Endothelial cell of umbilical vein (primary cell): ENCODE results near the gene SPDYE16. TPM values are rescaled to one million over a fixed set of nuclear protein-coding genes. Genes with fewer than 3 reads are reported as not detected.
"Not testable (repeated sequence)": the region's sequence is repeated elsewhere in the genome, so short reads cannot be mapped to it uniquely, and the experiment has no call there.

Experiments used
- BruUV-seq: library from RNA; stranded (reverse); fragments of 400-500 nt; replicated peaks from 2 replicates; lab custom pipeline; 2021; lab: Mats Ljungman, UMichigan
- CTCF ChIA-PET: fragments of 300-600, 350-600 bp; sonication (Branson Sonifier 250); formaldehyde crosslinking; loops from one replicate; lab custom pipeline; 2021; ENCODE audit warnings: antibody characterized with exemption, inconsistent platforms; lab: Charles Lee
- POLR2A ChIA-PET: fragments of 300-600, 350-600 bp; sonication (Branson Sonifier 250); formaldehyde crosslinking; loops from one replicate; lab custom pipeline; 2021; ENCODE audit warnings: antibody characterized with exemption, inconsistent platforms; lab: Charles Lee
- DNase-seq: peaks from one replicate; pipeline ENCODE4 v3.0.0-alpha.2; 2011; ENCODE audit warnings: low read depth, low spot score
- FAIRE-seq: peaks from 2 replicates; lab custom pipeline; 2011; peaks lifted over from hg19 to GRCh38; lab: Jason Lieb, UNC
- H2AFZ ChIP-seq: 2 replicates; pipeline ENCODE4 v1.6.0; 2012; ENCODE audit warnings: low read depth, low read length, control low read depth, inconsistent platforms
- H3K27ac ChIP-seq: 2 replicates; pipeline ENCODE4 v1.5.1; 2011; ENCODE audit warnings: low read depth, mild to moderate bottlenecking, control low read depth, low read length, moderate library complexity; ENCODE audit not compliant: insufficient read depth
- H3K27me3 ChIP-seq, 2 experiments: 2 replicates each; pipeline versions ENCODE4 v1.6.0 to v1.6.1; 2011; ENCODE audit warnings: low read length in 2 of 2, mixed read lengths in 1 of 2; ENCODE audit not compliant: control insufficient read depth in 2 of 2, insufficient read depth in 2 of 2
- H3K36me3 ChIP-seq, 2 experiments: 2 replicates in 1 of 2; 3 replicates in 1 of 2; pipeline ENCODE4 v1.5.1; 2011; ENCODE audit warnings: low read length in 2 of 2, mild to moderate bottlenecking in 1 of 2, moderate library complexity in 1 of 2; ENCODE audit not compliant: control insufficient read depth in 2 of 2, insufficient read depth in 2 of 2; ENCODE audit errors: extremely low read depth in 1 of 2
- H3K4me1 ChIP-seq: 3 replicates; pipeline ENCODE4 v1.5.1; 2011; ENCODE audit warnings: mild to moderate bottlenecking, low read length; ENCODE audit not compliant: control insufficient read depth, insufficient read depth; ENCODE audit errors: extremely low read depth
- H3K4me2 ChIP-seq: 2 replicates; pipeline ENCODE4 v1.6.1; 2011; ENCODE audit warnings: low read length, control low read depth, mixed read lengths; ENCODE audit not compliant: insufficient read depth
- H3K4me3 ChIP-seq, 3 experiments: fragments of 200-600 bp in 1 of 3; sonication (generic), shearing (Covaris generic) in 1 of 3; replicated peaks in 1 of 3; 2 replicates each; pipeline ENCODE4 v1.5.1; 2011 to 2016; ENCODE audit warnings: control low read depth in 3 of 3, low read length in 3 of 3, mild to moderate bottlenecking in 2 of 3, inconsistent platforms in 1 of 3, low read depth in 1 of 3, moderate library complexity in 1 of 3; ENCODE audit not compliant: insufficient read depth in 1 of 3
- H3K79me2 ChIP-seq: 2 replicates; pipeline ENCODE4 v1.6.0; 2012; ENCODE audit warnings: low read length, inconsistent platforms; ENCODE audit not compliant: control insufficient read depth, insufficient read depth
- H3K9ac ChIP-seq: replicated peaks from 2 replicates; pipeline ENCODE3; 2011; ENCODE audit warnings: low read length, control low read depth; ENCODE audit not compliant: insufficient read depth; ENCODE audit errors: extremely low read depth
- H3K9me1 ChIP-seq: replicated peaks from 3 replicates; pipeline ENCODE4 v1.6.0; 2011; ENCODE audit warnings: mild to moderate bottlenecking, low read length; ENCODE audit not compliant: control insufficient read depth, insufficient read depth; ENCODE audit errors: extremely low read depth
- H3K9me3 ChIP-seq: replicated peaks from 2 replicates; pipeline ENCODE4 v1.5.1; 2012; ENCODE audit warnings: low read length, inconsistent platforms; ENCODE audit not compliant: control insufficient read depth, insufficient read depth
- H4K20me1 ChIP-seq: replicated peaks from 2 replicates; pipeline ENCODE3; 2011; ENCODE audit warnings: mild to moderate bottlenecking, low read length; ENCODE audit not compliant: control insufficient read depth, insufficient read depth; ENCODE audit errors: extremely low read depth
- CTCF ChIP-seq, 2 donors: IDR thresholded peaks; 1 replicate in 1 of 2; 2 replicates in 1 of 2; pipeline ENCODE4 v1.5.1; 2011; ENCODE audit warnings: low read length in 2 of 2, mild to moderate bottlenecking in 2 of 2, moderate library complexity in 2 of 2, control low read depth in 1 of 2, inconsistent platforms in 1 of 2, low read depth in 1 of 2; ENCODE audit not compliant: insufficient read depth in 1 of 2; ENCODE audit errors: extremely low read depth in 1 of 2
- GATA2 ChIP-seq: IDR thresholded peaks from 2 replicates; pipeline ENCODE4 v1.7.0; 2011; ENCODE audit warnings: low read depth, mild to moderate bottlenecking, moderate library complexity, mixed read lengths, low read length; ENCODE audit not compliant: insufficient read length, insufficient read depth
- POLR2AphosphoS5 ChIP-seq: IDR thresholded peaks from 2 replicates; pipeline ENCODE4 v1.6.1; 2012; ENCODE audit warnings: low read depth, mild to moderate bottlenecking, control low read depth, low read length, moderate library complexity; ENCODE audit not compliant: insufficient read depth
- dilution Hi-C: fragments of 300-500 bp; cut with MboI; formaldehyde crosslinking; loops from one replicate; pipeline ENCODE4 v1.15.0; 2019; ENCODE audit warnings: low sequenced_read_pairs; ENCODE audit not compliant: extremely low pct_ligation_motif_present
- intact Hi-C: fragments of 100-400 bp; cut with micrococcal nuclease; formaldehyde crosslinking; loops from one replicate; pipeline ENCODE4 v1.10.0; 2022
- polyA plus RNA-seq, 4 experiments: library from polyadenylated mRNA; depleted of rRNA in 3 of 4; stranded (reverse) in 3 of 4; unstranded in 1 of 4; fragments of >200 nt; gene quantifications; 2 replicates each; pipeline versions ENCODE4 v1.2.1 to v1.2.3, GENCODE V29; 2011 to 2012; ENCODE audit warnings: missing spikeins in 1 of 4
- total RNA-seq: library from RNA; stranded (reverse); gene quantifications from 2 replicates; pipeline ENCODE4 v1.2.3, GENCODE V29; 2021

SPDYE16 gene
- total and polyA plus RNA-seq, 2 donors (not counting 3 experiments of a cell fraction or from before 2014, with no cell fraction given) = 0.03 to 0.22 TPM

- H3K4me3 ChIP-seq, BruUV-seq, H3K9ac ChIP-seq, H3K4me2 ChIP-seq, H3K27ac ChIP-seq, H2AFZ ChIP-seq, H3K9me1 ChIP-seq, FAIRE-seq, DNase-seq, H3K36me3 ChIP-seq, H3K4me1 ChIP-seq, CTCF ChIA-PET, H4K20me1 ChIP-seq, dilution Hi-C loops, H3K79me2 ChIP-seq, H3K27me3 ChIP-seq, H3K9me3 ChIP-seq, POLR2A ChIA-PET: not testable (repeated sequence)
- intact Hi-C loops = loop anchor here (5.0 kb wide), 1 partner anchor 815 kb away; no protein-coding TSS in a partner anchor
These were observed 26.2 kb downstream of the SPDYE16 start for GRCh38 chr7:76516932-76517331.

GRCh38 chr7:76515999-76516443 lies 27.1 kb downstream of the SPDYE16 start:
- DNase-seq (no peak), FAIRE-seq (peak; percentile 81)
- H3K9ac ChIP-seq = no peak overlapping the region
- BruUV-seq = no TSS peak
- intact Hi-C loops (loop anchor here (5.0 kb wide), 1 partner anchor 816 kb away; no protein-coding TSS in a partner anchor), dilution Hi-C loops (no loop called here)
- TF ChIP-seq CTCF (IDR thresholded peaks at IDR 0.05; ENCODE audit: extremely low read depth in 1 of 2, insufficient read depth in 1 of 2, low read depth in 1 of 2, low read length in 2 of 2) = peak in 1 of 2 donors; percentile 49
- TF ChIP-seq GATA2 = no peak
- no peak for TF ChIP-seq POLR2AphosphoS5
- H3K36me3 ChIP-seq = no peaks in the 10 kb centered on the region
- H3K9me3 ChIP-seq = no peaks in the 10 kb centered on the region
- CTCF ChIA-PET = no interaction called here
- no peaks in the 10 kb centered on the region for H4K20me1 ChIP-seq
- H2AFZ ChIP-seq = no peak overlapping the region
- no peaks in the 10 kb centered on the region for H3K79me2 ChIP-seq
- H3K4me3 ChIP-seq = no peak overlapping the region
- no peaks in the 10 kb centered on the region for H3K9me1 ChIP-seq
- H3K27me3 ChIP-seq = no peaks in the 10 kb centered on the region
- H3K4me2 ChIP-seq = no peak overlapping the region
- H3K4me1 ChIP-seq = peaks cover 2% of the 10 kb centered on the region
- no peak overlapping the region for H3K27ac ChIP-seq
- POLR2A ChIA-PET = no interaction called here
